Sigmoid colon (tissue), 4 donors: Measurements from ENCODE around the gene BRINP1.

Source experiments
- EP300 ChIP-seq, 4 donors: sonication (generic); formaldehyde crosslinking; IDR thresholded peaks; one replicate each; pipeline ENCODE4 v1.6.1; 2017; ENCODE audit warnings: antibody characterized with exemption in 4 of 4
- POLR2A ChIP-seq, 2 donors: fragments of 450-650 bp; IDR thresholded peaks; one replicate each; pipeline ENCODE4 v1.6.1; 2016; ENCODE audit warnings: antibody characterized with exemption in 2 of 2, mild to moderate bottlenecking in 2 of 2, moderate library complexity in 2 of 2
- POLR2AphosphoS5 ChIP-seq, 4 donors: sonication (generic); formaldehyde crosslinking; IDR thresholded peaks; one replicate each; pipeline ENCODE4 v1.6.1; 2017; ENCODE audit warnings: antibody characterized with exemption in 4 of 4
- TF ChIP-seq, protein P1 (sequence below), 4 experiments: fragments of 450-650 bp in 3 of 4; fragments of 200-600 bp in 1 of 4; IDR thresholded peaks; one replicate each; pipeline ENCODE4 v1.5.1; 2016 to 2019; ENCODE audit warnings: antibody characterized with exemption in 4 of 4, mild to moderate bottlenecking in 3 of 4, moderate library complexity in 2 of 4

DNA sequence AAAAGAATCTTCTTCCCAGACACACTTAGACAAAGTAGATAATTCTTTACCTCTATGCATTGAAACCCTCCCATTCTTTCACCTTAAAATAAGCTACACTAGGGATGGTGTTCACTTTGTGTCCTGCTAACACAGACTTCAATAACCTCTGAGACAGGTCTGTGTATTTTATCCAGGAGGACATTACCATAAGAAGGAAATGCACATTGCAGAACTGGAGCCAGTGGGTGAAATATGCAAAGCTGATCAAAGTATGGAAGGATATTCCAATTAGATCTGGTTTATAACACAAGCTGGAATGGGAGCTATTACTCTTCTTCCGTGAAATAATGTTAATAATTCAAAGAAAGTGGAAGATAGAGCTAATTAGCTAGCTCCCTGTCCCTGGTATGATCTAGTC lies 204.1 kb downstream of the BRINP1 start:
- TF ChIP-seq, protein P1, sequence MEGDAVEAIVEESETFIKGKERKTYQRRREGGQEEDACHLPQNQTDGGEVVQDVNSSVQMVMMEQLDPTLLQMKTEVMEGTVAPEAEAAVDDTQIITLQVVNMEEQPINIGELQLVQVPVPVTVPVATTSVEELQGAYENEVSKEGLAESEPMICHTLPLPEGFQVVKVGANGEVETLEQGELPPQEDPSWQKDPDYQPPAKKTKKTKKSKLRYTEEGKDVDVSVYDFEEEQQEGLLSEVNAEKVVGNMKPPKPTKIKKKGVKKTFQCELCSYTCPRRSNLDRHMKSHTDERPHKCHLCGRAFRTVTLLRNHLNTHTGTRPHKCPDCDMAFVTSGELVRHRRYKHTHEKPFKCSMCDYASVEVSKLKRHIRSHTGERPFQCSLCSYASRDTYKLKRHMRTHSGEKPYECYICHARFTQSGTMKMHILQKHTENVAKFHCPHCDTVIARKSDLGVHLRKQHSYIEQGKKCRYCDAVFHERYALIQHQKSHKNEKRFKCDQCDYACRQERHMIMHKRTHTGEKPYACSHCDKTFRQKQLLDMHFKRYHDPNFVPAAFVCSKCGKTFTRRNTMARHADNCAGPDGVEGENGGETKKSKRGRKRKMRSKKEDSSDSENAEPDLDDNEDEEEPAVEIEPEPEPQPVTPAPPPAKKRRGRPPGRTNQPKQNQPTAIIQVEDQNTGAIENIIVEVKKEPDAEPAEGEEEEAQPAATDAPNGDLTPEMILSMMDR (IDR thresholded peaks at IDR 0.05): no peak
- TF ChIP-seq POLR2A (IDR thresholded peaks at IDR 0.05) (no peak), POLR2AphosphoS5 (IDR thresholded peaks at IDR 0.05) (no peak), EP300 (IDR thresholded peaks at IDR 0.05) (no peak)
